OCI-LY1 (cell line): ENCODE data around the gene PLCD1.
"Not testable (repeated sequence)": the region's sequence is repeated elsewhere in the genome, so short reads cannot be mapped to it uniquely, and the experiment has no call there.

Source experiments
- H2AFZ ChIP-seq: fragments of 200-600 bp; sonication (generic), shearing (Covaris generic); 2 replicates; pipeline ENCODE4 v1.6.0; 2014; ENCODE audit warnings: antibody characterized with exemption, mild to moderate bottlenecking, low read length
- H3F3A ChIP-seq: fragments of 200-600 bp; sonication (generic), shearing (Covaris generic); 2 replicates; pipeline ENCODE4 v1.6.0; 2014; ENCODE audit warnings: mild to moderate bottlenecking, antibody characterized with exemption, low read length, moderate library complexity; ENCODE audit not compliant: insufficient read depth
- H3K27ac ChIP-seq: fragments of 200-600 bp; sonication (generic); 2 replicates; pipeline ENCODE4 v1.5.1; 2014; ENCODE audit warnings: low read length, mixed run types, mild to moderate bottlenecking, low read depth; ENCODE audit not compliant: poor library complexity, severe bottlenecking
- H3K27me3 ChIP-seq: fragments of 200-600 bp; sonication (generic); 2 replicates; pipeline ENCODE4 v1.6.0; 2014; ENCODE audit warnings: antibody characterized with exemption, mild to moderate bottlenecking, low read length, moderate library complexity; ENCODE audit not compliant: insufficient read depth
- H3K36me3 ChIP-seq: fragments of 200-600 bp; sonication (generic); 2 replicates; pipeline ENCODE4 v1.6.1; 2014; ENCODE audit warnings: mild to moderate bottlenecking, antibody characterized with exemption, low read length, moderate library complexity, mixed read lengths; ENCODE audit not compliant: insufficient read depth
- H3K4me1 ChIP-seq: fragments of 200-600 bp; sonication (generic); 2 replicates; pipeline ENCODE4 v1.5.1; 2014; ENCODE audit warnings: mild to moderate bottlenecking, low read length, moderate library complexity; ENCODE audit not compliant: insufficient read depth, severe bottlenecking
- H3K4me2 ChIP-seq: fragments of 200-600 bp; sonication (generic), shearing (Covaris generic); 2 replicates; pipeline ENCODE4 v1.6.1; 2014; ENCODE audit warnings: low read length
- H3K4me3 ChIP-seq: fragments of 200-600 bp; sonication (generic); 2 replicates; pipeline ENCODE4 v1.5.1; 2014; ENCODE audit warnings: low read length, low read depth, mild to moderate bottlenecking, mixed read lengths; ENCODE audit not compliant: poor library complexity, severe bottlenecking
- H3K79me2 ChIP-seq: fragments of 200-600 bp; shearing (Covaris generic); 2 replicates; pipeline ENCODE4 v1.6.1; 2016; ENCODE audit warnings: mixed run types, low read length, mixed read lengths; ENCODE audit not compliant: insufficient read depth
- H3K9ac ChIP-seq: fragments of 200-600 bp; sonication (generic), shearing (Covaris generic); 2 replicates; pipeline ENCODE4 v1.6.1; 2014; ENCODE audit warnings: mild to moderate bottlenecking, low read length, mixed read lengths
- H3K9me2 ChIP-seq: fragments of 200-600 bp; sonication (generic), shearing (Covaris generic); 2 replicates; pipeline ENCODE4 v1.6.1; 2014; ENCODE audit warnings: low read depth, mild to moderate bottlenecking, low read length, mixed read lengths
- H3K9me3 ChIP-seq: fragments of 200-600 bp; shearing (Covaris generic); 2 replicates; pipeline ENCODE4 v1.6.1; 2014; ENCODE audit warnings: low read length, mixed read lengths
- H4K20me1 ChIP-seq: fragments of 200-600 bp; sonication (generic), shearing (Covaris generic); 2 replicates; pipeline ENCODE4 v1.6.0; 2016; ENCODE audit warnings: mild to moderate bottlenecking, low read length; ENCODE audit not compliant: insufficient read depth
- EZH2 ChIP-seq: fragments of 200-600 bp; sonication (generic), shearing (Covaris generic); IDR thresholded peaks from 2 replicates; pipeline ENCODE4 v1.8.0; 2017; ENCODE audit warnings: borderline replicate concordance, mixed run types, mild to moderate bottlenecking, antibody characterized with exemption, low read length, moderate library complexity, mixed read lengths
- TF ChIP-seq, protein P1 (sequence below): fragments of 200-600 bp; sonication (generic), shearing (Covaris generic); IDR thresholded peaks from 2 replicates; pipeline ENCODE4 v1.5.1; 2017; ENCODE audit warnings: mild to moderate bottlenecking, antibody characterized with exemption, low read length, moderate library complexity, mixed read lengths

The PLCD1 gene

GRCh38 chr3:38059148-38059547 lies 29.7 kb upstream of the PLCD1 start:
- H3K36me3 ChIP-seq = no peaks in the 10 kb centered on the region
- no peak overlapping the region for H3K27ac ChIP-seq
- no peak for TF ChIP-seq EZH2
- TF ChIP-seq, protein P1, sequence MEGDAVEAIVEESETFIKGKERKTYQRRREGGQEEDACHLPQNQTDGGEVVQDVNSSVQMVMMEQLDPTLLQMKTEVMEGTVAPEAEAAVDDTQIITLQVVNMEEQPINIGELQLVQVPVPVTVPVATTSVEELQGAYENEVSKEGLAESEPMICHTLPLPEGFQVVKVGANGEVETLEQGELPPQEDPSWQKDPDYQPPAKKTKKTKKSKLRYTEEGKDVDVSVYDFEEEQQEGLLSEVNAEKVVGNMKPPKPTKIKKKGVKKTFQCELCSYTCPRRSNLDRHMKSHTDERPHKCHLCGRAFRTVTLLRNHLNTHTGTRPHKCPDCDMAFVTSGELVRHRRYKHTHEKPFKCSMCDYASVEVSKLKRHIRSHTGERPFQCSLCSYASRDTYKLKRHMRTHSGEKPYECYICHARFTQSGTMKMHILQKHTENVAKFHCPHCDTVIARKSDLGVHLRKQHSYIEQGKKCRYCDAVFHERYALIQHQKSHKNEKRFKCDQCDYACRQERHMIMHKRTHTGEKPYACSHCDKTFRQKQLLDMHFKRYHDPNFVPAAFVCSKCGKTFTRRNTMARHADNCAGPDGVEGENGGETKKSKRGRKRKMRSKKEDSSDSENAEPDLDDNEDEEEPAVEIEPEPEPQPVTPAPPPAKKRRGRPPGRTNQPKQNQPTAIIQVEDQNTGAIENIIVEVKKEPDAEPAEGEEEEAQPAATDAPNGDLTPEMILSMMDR = no peak
- H3K4me1 ChIP-seq = no peaks in the 10 kb centered on the region
- no peak overlapping the region for H3K4me3 ChIP-seq
- no peaks in the 10 kb centered on the region for H4K20me1 ChIP-seq
- no peaks in the 10 kb centered on the region for H3K79me2 ChIP-seq
- H3K9me2 ChIP-seq = no peaks in the 10 kb centered on the region
- no peaks in the 10 kb centered on the region for H3F3A ChIP-seq
- H3K9me3 ChIP-seq = no peaks in the 10 kb centered on the region
- no peak overlapping the region for H2AFZ ChIP-seq
- no peak overlapping the region for H3K9ac ChIP-seq
- peaks cover 5% of the 10 kb centered on the region; the same call in 1 of the 2 replicates for H3K27me3 ChIP-seq
- no peak overlapping the region for H3K4me2 ChIP-seq

- H3K27ac ChIP-seq = no peak overlapping the region
- H3K4me2 ChIP-seq = no peak overlapping the region
- H4K20me1 ChIP-seq = no peaks in the 10 kb centered on the region
- H3K4me3 ChIP-seq = no peak overlapping the region
- no peak overlapping the region for H3K9ac ChIP-seq
- H2AFZ ChIP-seq = no peak overlapping the region
- no peaks in the 10 kb centered on the region for H3K79me2 ChIP-seq
- H3K9me2 ChIP-seq = no peaks in the 10 kb centered on the region
- no peaks in the 10 kb centered on the region for H3K36me3 ChIP-seq
- peaks cover 5% of the 10 kb centered on the region; the same call in 1 of the 2 replicates for H3K27me3 ChIP-seq
- H3K9me3 ChIP-seq = no peaks in the 10 kb centered on the region
- H3F3A ChIP-seq = no peaks in the 10 kb centered on the region
- H3K4me1 ChIP-seq = no peaks in the 10 kb centered on the region
- no peak for TF ChIP-seq EZH2
- TF ChIP-seq, protein P1 = no peak
Observed at GRCh38 chr3:38054499-38055001, 25.1 kb upstream of the PLCD1 start.

DNA sequence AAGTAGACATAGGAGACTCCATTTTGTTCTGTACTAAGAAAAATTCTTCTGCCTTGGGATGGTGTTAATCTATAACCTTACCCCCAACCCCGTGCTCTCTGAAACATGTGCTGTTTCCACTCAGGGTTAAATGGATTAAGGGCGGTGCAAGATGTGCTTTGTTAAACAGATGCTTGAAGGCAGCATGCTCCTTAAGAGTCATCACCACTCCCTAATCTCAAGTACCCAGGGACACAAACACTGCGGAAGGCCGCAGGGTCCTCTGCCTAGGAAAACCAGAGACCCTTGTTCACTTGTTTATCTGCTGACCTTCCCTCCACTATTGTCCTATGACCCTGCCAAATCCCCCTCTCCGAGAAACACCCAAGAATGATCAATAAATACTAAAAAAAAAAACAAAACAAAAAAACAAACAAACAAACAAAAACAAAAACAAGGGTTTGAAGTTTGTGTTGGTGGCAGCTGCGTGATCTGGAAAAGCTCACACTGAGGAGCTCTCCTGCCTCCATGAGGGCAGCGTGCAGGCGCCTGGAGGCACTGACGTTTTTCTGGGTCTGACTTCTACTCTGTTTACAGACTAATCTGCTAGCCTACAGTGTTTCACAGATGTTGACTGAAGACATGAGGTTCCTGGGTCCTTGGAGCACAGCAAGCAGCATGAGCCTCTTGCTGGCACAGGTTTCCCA lies 24.5 kb upstream of the PLCD1 start:
- H2AFZ ChIP-seq, H3K27me3 ChIP-seq, H3K27ac ChIP-seq, H3K9me3 ChIP-seq, H4K20me1 ChIP-seq, H3F3A ChIP-seq, H3K79me2 ChIP-seq, H3K4me2 ChIP-seq, H3K36me3 ChIP-seq, H3K9me2 ChIP-seq, H3K4me3 ChIP-seq, H3K9ac ChIP-seq, H3K4me1 ChIP-seq: not testable (repeated sequence)

DNA sequence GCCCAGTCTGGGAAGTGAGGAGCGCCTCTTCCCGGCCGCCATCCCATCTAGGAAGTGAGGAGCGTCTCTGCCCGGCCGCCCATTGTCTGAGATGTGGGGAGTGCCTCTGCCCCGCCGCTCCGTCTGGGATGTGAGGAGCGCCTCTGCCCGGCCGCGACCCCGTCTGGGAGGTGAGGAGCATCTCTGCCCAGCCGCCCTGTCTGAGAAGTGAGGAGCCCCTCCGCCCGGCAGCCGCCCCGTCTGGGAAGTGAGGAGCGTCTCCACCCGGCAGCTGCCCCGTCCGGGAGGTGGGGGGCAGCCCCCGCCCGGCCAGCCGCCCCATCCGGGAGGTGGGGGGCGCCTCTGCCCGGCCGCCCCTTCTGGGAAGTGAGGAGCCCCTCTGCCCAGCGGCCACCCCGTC lies 23.8 kb upstream of the PLCD1 start:
- H3K4me3 ChIP-seq, H3K9me3 ChIP-seq, H3F3A ChIP-seq, H3K4me1 ChIP-seq, H4K20me1 ChIP-seq, H3K36me3 ChIP-seq, H3K4me2 ChIP-seq, H2AFZ ChIP-seq, H3K9me2 ChIP-seq, H3K79me2 ChIP-seq, H3K27me3 ChIP-seq, H3K9ac ChIP-seq, H3K27ac ChIP-seq: not testable (repeated sequence)
